RCC 7860 (cell line): ENCODE results near the gene SAMD11.

Source experiments
- DNase-seq: peaks from one replicate; pipeline ENCODE4 v3.0.0-alpha.2; 2015; ENCODE audit warnings: low spot score
- FAIRE-seq: peaks from 2 replicates; lab custom pipeline; 2012; peaks lifted over from hg19 to GRCh38; lab: Jason Lieb, UNC

The SAMD11 gene

GRCh38 chr1:930633-931138 is 7.0 kb downstream of the SAMD11 start:
- FAIRE-seq (no peak), DNase-seq (no peak)

GRCh38 chr1:931380-932172 is 7.9 kb downstream of the SAMD11 start:
- FAIRE-seq: no peak

GRCh38 chr1:932173-932510 is 8.4 kb downstream of the SAMD11 start:
- FAIRE-seq (no peak), DNase-seq (no peak)

More at GRCh38 chr1:931380-932172, 7.9 kb downstream of the SAMD11 start:
- no peak for DNase-seq

GRCh38 chr1:932776-933602 is 9.3 kb downstream of the SAMD11 start:
- DNase-seq: no peak

GRCh38 chr1:933603-933940 is 9.8 kb downstream of the SAMD11 start:
- no peak for FAIRE-seq
- DNase-seq: no peak

More at GRCh38 chr1:932776-933602, 9.3 kb downstream of the SAMD11 start:
- FAIRE-seq: no peak

GRCh38 chr1:934991-935750 is 11.4 kb downstream of the SAMD11 start:
- DNase-seq (no peak), FAIRE-seq (no peak)

DNA sequence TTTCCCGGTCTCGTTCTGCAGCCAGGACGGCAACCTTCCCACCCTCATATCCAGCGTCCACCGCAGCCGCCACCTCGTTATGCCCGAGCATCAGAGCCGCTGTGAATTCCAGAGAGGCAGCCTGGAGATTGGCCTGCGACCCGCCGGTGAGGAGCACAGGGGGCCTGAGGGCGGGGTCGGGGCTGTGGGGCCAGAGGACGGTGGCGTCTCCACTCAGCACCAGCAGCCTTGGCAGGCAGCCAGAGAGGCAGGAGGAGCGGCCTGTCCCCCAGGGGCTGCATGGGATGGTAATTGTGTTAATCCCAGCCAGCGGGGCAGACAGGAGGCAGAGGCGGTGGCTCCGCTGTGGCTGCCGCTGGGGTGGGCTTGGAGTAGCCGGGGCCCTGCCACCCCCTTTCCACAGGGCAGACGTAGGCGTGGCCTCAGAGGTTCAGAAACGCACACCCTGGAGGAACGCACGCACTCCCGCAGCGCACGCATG is 12.1 kb downstream of the SAMD11 start:
- FAIRE-seq: no peak
- DNase-seq: no peak

DNA sequence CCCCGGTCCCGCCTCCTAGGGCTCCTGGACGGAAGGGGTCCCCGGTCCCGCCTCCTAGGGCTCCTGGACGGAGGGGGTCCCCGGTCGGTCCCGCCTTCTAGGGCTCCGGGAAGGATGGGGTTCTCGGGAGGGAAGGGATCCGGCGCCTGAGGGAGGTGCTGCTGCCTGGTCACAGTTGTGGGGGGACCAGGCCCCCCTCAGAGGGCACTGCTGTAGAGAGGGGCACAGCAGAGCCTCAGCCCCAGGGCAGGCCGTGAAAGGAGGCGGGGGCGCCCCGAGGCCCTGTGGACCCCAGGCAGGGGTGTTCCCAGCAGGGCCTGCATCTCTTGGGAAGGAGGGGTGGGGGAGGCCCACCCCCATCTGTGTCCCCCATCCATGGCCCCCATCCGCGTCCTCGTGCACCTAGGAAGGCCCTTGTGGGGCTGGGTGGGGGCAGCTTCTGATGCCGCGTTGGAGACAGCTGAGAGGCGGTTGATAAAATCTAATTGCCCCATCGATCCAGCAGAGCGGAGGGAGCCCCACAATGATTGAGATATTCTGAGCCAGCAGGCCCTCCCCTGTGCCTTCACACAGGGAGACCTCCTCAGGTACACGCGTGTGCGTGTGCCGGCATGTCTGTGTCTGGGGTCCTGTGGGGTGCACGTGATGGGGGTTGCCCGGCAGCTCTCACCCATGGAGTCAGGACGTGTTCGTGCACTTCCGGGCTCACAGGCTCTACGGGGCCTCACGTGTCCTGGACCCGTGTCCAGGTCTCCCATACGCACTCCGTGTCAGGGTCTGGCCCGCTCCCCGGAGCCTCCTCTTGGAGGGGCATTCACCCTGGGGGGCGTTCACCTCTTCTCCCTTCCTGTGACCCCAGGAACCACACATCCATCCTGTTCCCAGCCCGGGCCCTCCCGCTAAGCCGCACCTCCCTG is 12.9 kb downstream of the SAMD11 start:
- no peak for FAIRE-seq
- DNase-seq: no peak

- no peak for DNase-seq
- FAIRE-seq: no peak
These were observed 13.8 kb downstream of the SAMD11 start for GRCh38 chr1:937521-937920.

GRCh38 chr1:938088-938683 is 14.5 kb downstream of the SAMD11 start:
- DNase-seq (peak; percentile 92), FAIRE-seq (peak; percentile 91)

GRCh38 chr1:938711-939489 is 15.2 kb downstream of the SAMD11 start:
- no peak for FAIRE-seq
- no peak for DNase-seq

- FAIRE-seq (no peak), DNase-seq (peak; percentile 39)
These were observed 15.9 kb downstream of the SAMD11 start for GRCh38 chr1:939511-940106.

- FAIRE-seq (no peak), DNase-seq (peak; percentile 87)
These were observed 16.6 kb downstream of the SAMD11 start for GRCh38 chr1:940107-941014.

DNA sequence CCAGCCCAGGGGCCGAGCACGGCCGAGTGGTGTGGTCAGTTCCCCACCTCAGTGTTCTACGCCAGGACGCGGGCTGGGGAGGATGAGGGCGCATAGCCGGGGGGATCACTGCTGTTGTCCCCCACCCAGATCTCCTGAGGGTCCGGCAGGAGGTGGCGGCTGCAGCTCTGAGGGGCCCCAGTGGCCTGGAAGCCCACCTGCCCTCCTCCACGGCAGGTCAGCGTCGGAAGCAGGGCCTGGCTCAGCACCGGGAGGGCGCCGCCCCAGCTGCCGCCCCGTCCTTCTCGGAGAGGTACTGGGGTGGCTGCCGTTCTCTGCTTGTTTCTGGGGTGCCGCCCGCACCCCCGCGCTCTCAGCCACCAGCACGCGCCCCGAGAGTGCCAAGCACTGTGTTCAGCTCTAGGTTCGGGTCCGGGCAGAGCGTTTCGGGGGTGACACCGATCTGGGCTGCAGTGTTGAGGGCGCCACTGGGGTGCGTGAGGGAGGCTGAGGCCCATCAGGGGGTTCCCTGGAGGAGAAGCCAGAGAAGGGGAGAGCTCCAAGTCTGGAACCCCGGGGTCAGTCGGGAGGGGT is 17.4 kb downstream of the SAMD11 start:
- no peak for DNase-seq
- FAIRE-seq: no peak

DNA sequence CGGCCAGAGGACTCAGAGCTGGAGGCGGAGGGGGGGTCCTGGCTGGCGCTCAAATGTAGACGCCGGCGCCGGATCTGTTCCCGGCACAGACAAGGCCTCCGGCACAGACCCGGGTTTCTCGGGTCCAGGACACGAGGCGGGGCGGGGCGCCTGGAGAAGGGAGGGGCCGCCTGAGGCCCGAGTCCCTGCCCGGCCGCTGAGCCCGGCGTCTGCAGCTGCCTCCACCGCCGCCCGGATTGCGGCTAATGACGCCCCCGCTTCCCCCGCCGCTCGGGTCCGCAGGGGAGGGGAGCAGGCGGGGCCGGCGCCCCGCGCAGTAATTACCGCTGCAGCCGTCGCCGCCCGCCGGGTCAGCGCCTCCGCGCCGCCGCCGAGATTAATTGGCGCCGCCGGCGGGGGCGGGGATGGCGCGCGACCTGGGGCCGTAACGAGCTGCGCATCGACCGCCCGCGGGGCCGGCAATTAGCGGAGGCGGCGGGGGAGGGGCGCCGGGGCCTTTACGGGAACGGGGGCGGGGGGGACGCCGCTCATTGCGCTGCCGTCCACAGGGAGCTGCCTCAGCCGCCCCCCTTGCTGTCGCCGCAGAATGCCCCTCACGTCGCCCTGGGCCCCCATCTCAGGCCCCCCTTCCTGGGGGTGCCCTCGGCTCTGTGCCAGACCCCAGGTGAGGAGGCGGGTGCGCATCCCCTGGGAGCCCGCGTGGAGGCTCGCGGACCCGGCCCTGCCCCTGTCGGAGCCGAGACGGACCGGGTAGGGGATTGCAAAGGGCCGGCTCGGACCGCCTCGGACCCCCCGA is 18.1 kb downstream of the SAMD11 start:
- peak; percentile 88 for DNase-seq
- FAIRE-seq: no peak

GRCh38 chr1:942411-942821 is 18.7 kb downstream of the SAMD11 start:
- FAIRE-seq: no peak
- DNase-seq: no peak
